SK-N-SH treated with all-trans-retinoic acid at 6 μM for 48 hours (cell line): ENCODE data around the gene KDM4C.
A peak's percentile ranks its signal among the peaks of the same experiment; 100 is the strongest.
"Not testable (repeated sequence)": the region's sequence is repeated elsewhere in the genome, so short reads cannot be mapped to it uniquely, and the experiment has no call there.

ENCODE experiments used
- ATAC-seq: fragments of 200-7000 bp; cut with Tn5 transposase; 3 replicates; pipeline ENCODE4 v1.9.1; 2020; ENCODE audit warnings: mild to moderate bottlenecking, moderate library complexity
- ARNTL ChIP-seq: fragments of 450-650 bp; formaldehyde crosslinking; IDR thresholded peaks from 2 replicates; pipeline ENCODE4 v1.5.0; 2020; ENCODE audit warnings: low read depth, mild to moderate bottlenecking, moderate library complexity, borderline replicate concordance
- BACH2 ChIP-seq: fragments of 250-450 bp; sonication (Bioruptor Pico); IDR thresholded peaks from 2 replicates; pipeline ENCODE4 v1.9.0; 2021; ENCODE audit warnings: mild to moderate bottlenecking, borderline replicate concordance
- CREB5 ChIP-seq: fragments of 250-450 bp; sonication (Bioruptor Pico); IDR thresholded peaks from 2 replicates; pipeline ENCODE4 v1.5.1; 2020; ENCODE audit warnings: low read depth, mild to moderate bottlenecking, moderate library complexity
- CSRNP3 ChIP-seq: fragments of 250-450 bp; sonication (Bioruptor Pico); IDR thresholded peaks from 2 replicates; pipeline ENCODE4 v1.5.1; 2021; ENCODE audit warnings: mild to moderate bottlenecking, moderate library complexity
- ESRRG ChIP-seq: fragments of 250-450 bp; sonication (Bioruptor Pico); IDR thresholded peaks from 2 replicates; pipeline ENCODE4 v1.6.1; 2021; ENCODE audit warnings: mild to moderate bottlenecking
- GLIS3 ChIP-seq: fragments of 250-450 bp; sonication (Bioruptor Pico); IDR thresholded peaks from 2 replicates; pipeline ENCODE4 v1.5.0; 2020; ENCODE audit warnings: mild to moderate bottlenecking, moderate library complexity
- ISL1 ChIP-seq: fragments of 250-450 bp; sonication (Bioruptor Pico); IDR thresholded peaks from 2 replicates; pipeline ENCODE4 v2.1.2; 2022; ENCODE audit warnings: mild to moderate bottlenecking, moderate library complexity
- PPARA ChIP-seq: fragments of 250-450 bp; sonication (Bioruptor Pico); IDR thresholded peaks from 2 replicates; pipeline ENCODE4 v1.5.0; 2020; ENCODE audit warnings: mild to moderate bottlenecking, borderline replicate concordance
- RARB ChIP-seq: fragments of 250-450 bp; sonication (Bioruptor Pico); IDR thresholded peaks from 2 replicates; pipeline ENCODE4 v1.8.0; 2021; ENCODE audit warnings: mild to moderate bottlenecking, moderate library complexity
- SNAI2 ChIP-seq: fragments of 250-450 bp; sonication (Bioruptor Pico); IDR thresholded peaks from 2 replicates; pipeline ENCODE4 v1.5.0; 2020; ENCODE audit warnings: mild to moderate bottlenecking, moderate library complexity
- TCF4 ChIP-seq: fragments of 250-450 bp; sonication (Bioruptor Pico); IDR thresholded peaks from 2 replicates; pipeline ENCODE4 v1.8.0; 2021; ENCODE audit warnings: mild to moderate bottlenecking, moderate library complexity, borderline replicate concordance
- TOX ChIP-seq: fragments of 250-450 bp; sonication (Bioruptor Pico); IDR thresholded peaks from 2 replicates; pipeline ENCODE4 v1.8.0; 2021; ENCODE audit warnings: mild to moderate bottlenecking, moderate library complexity, borderline replicate concordance
- ZC3H10 ChIP-seq: fragments of 250-450 bp; sonication (Bioruptor Pico); IDR thresholded peaks from 2 replicates; pipeline ENCODE4 v1.5.1; 2021; ENCODE audit warnings: mild to moderate bottlenecking, moderate library complexity
- ZFP3 ChIP-seq: fragments of 250-450 bp; sonication (Bioruptor Pico); IDR thresholded peaks from 2 replicates; pipeline ENCODE4 v1.5.0; 2020; ENCODE audit warnings: mild to moderate bottlenecking, moderate library complexity
- ZFP30 ChIP-seq: fragments of 450-650 bp; formaldehyde crosslinking; IDR thresholded peaks from 2 replicates; pipeline ENCODE4 v1.5.0; 2022; ENCODE audit warnings: mild to moderate bottlenecking, moderate library complexity
- ZNF565 ChIP-seq: fragments of 450-650 bp; formaldehyde crosslinking; conservative IDR thresholded peaks from 2 replicates; pipeline ENCODE4 v1.5.0; 2020; ENCODE audit warnings: low read depth, mild to moderate bottlenecking, moderate library complexity
- ZNF70 ChIP-seq: fragments of 450-650 bp; formaldehyde crosslinking; IDR thresholded peaks from 2 replicates; pipeline ENCODE4 v1.5.0; 2020; ENCODE audit warnings: mild to moderate bottlenecking, moderate library complexity
- ZNF8 ChIP-seq: fragments of 450-650 bp; formaldehyde crosslinking; IDR thresholded peaks from 2 replicates; pipeline ENCODE4 v1.5.0; 2020; ENCODE audit warnings: mild to moderate bottlenecking, moderate library complexity
- TF ChIP-seq, protein P1 (sequence below): fragments of 250-450 bp; sonication (Bioruptor Pico); IDR thresholded peaks from 2 replicates; pipeline ENCODE4 v1.5.0; 2020; ENCODE audit warnings: mild to moderate bottlenecking, moderate library complexity
- TF ChIP-seq, protein P2 (sequence below): fragments of 250-450 bp; sonication (Bioruptor Pico); IDR thresholded peaks from 2 replicates; pipeline ENCODE4 v1.8.0; 2021; ENCODE audit warnings: low read depth, mild to moderate bottlenecking, moderate library complexity, borderline replicate concordance

Gene KDM4C

DNA sequence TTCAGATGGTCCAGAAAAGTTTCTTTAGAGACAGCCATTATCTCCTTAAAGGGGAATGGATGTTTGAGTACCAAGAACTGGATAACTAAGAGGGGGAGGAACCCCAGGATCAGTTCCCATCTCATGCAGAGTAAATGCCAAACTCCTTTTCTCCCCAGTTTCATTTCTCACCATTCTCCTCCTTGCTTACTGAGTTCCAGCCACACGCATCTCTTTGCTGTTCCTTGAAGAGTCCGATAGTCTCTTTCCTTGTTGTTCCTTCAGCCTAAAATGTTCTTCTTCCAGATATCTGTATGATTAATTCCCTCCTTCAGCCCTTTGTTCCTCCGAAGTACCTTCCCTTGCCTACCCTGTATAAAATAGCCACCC lies 30.0 kb downstream of the KDM4C start:
- no peak for TF ChIP-seq PPARA (CRISPR knock-in tag)
- TF ChIP-seq CSRNP3 = no peak
- peak; percentile 15 for ATAC-seq

GRCh38 chr9:6788162-6789016 lies 30.6 kb downstream of the KDM4C start:
- peak; percentile 89 for ATAC-seq
- peak; percentile 68; the same call in 1 of the 2 replicates for TF ChIP-seq ZFP3 (CRISPR knock-in tag)
- no peak for TF ChIP-seq BACH2 (CRISPR knock-in tag)

DNA sequence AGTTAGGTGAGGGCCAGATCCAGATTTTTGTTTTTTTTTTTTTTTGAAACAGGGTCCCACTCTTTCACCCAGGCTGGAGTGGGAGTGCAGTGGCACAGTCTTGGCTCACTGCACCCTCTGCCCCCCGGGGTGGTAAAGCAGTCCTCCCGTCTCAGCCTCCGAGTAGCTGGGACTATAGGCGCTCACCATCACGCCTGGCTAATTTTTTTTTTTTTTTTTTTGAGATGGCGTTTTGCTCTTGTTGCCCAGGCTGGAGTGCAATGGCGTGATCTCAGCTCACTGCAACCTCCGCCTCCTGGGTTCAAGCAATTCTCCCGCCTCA lies 31.2 kb downstream of the KDM4C start:
- not testable (repeated sequence) for ATAC-seq

DNA sequence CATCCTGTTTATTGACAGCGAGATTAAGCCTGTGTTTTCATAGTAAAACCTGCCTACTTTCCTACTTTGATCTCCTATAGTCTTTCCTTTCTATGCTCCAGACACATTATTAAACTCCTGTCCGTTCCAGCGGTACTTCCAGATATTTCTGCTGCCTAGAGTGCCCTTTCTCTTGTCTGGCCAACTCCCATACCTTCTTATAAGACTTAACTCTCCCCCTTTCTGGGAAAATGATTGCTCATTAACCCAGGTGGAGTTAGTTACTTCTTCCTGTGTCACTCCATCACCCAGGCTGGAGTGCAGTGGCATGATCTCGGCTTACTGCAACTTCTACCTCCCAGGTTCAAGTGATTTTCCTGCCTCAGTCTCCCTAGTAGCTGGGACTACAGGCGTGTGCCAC lies 33.1 kb downstream of the KDM4C start:
- ATAC-seq = no peak
- TF ChIP-seq ZC3H10 (CRISPR knock-in tag) = no peak
- no peak for TF ChIP-seq CREB5 (CRISPR knock-in tag)
- no peak for TF ChIP-seq ZNF70 (CRISPR knock-in tag)
- no peak for TF ChIP-seq PPARA (CRISPR knock-in tag)
- no peak for TF ChIP-seq ESRRG (CRISPR knock-in tag)
- no peak for TF ChIP-seq TOX (CRISPR knock-in tag)
- TF ChIP-seq RARB = no peak
- TF ChIP-seq ISL1 (CRISPR knock-in tag) = no peak
- TF ChIP-seq, protein P1, sequence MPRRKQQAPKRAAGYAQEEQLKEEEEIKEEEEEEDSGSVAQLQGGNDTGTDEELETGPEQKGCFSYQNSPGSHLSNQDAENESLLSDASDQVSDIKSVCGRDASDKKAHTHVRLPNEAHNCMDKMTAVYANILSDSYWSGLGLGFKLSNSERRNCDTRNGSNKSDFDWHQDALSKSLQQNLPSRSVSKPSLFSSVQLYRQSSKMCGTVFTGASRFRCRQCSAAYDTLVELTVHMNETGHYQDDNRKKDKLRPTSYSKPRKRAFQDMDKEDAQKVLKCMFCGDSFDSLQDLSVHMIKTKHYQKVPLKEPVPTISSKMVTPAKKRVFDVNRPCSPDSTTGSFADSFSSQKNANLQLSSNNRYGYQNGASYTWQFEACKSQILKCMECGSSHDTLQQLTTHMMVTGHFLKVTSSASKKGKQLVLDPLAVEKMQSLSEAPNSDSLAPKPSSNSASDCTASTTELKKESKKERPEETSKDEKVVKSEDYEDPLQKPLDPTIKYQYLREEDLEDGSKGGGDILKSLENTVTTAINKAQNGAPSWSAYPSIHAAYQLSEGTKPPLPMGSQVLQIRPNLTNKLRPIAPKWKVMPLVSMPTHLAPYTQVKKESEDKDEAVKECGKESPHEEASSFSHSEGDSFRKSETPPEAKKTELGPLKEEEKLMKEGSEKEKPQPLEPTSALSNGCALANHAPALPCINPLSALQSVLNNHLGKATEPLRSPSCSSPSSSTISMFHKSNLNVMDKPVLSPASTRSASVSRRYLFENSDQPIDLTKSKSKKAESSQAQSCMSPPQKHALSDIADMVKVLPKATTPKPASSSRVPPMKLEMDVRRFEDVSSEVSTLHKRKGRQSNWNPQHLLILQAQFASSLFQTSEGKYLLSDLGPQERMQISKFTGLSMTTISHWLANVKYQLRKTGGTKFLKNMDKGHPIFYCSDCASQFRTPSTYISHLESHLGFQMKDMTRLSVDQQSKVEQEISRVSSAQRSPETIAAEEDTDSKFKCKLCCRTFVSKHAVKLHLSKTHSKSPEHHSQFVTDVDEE (CRISPR knock-in tag) = no peak
- TF ChIP-seq, protein P2, sequence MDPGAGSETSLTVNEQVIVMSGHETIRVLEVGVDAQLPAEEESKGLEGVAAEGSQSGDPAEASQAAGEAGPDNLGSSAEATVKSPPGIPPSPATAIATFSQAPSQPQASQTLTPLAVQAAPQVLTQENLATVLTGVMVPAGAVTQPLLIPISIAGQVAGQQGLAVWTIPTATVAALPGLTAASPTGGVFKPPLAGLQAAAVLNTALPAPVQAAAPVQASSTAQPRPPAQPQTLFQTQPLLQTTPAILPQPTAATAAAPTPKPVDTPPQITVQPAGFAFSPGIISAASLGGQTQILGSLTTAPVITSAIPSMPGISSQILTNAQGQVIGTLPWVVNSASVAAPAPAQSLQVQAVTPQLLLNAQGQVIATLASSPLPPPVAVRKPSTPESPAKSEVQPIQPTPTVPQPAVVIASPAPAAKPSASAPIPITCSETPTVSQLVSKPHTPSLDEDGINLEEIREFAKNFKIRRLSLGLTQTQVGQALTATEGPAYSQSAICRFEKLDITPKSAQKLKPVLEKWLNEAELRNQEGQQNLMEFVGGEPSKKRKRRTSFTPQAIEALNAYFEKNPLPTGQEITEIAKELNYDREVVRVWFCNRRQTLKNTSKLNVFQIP (CRISPR knock-in tag) = no peak
- TF ChIP-seq ZFP3 (CRISPR knock-in tag) = no peak
- no peak for TF ChIP-seq CSRNP3
- TF ChIP-seq GLIS3 = no peak
- TF ChIP-seq TCF4 (CRISPR knock-in tag) = no peak
- TF ChIP-seq ZNF8 (CRISPR knock-in tag) = no peak
- TF ChIP-seq SNAI2 (CRISPR knock-in tag) = no peak
- TF ChIP-seq BACH2 (CRISPR knock-in tag) = no peak
- TF ChIP-seq ZNF565 (CRISPR knock-in tag) = no peak
- no peak for TF ChIP-seq ARNTL
- TF ChIP-seq ZFP30 (CRISPR knock-in tag) = no peak
